NCI-H345 treated with DMSO at 0.1 percent for 48 hours (cell line): ENCODE data around the gene ADCY1.
"Not testable (repeated sequence)": the region's sequence is repeated elsewhere in the genome, so short reads cannot be mapped to it uniquely, and the experiment has no call there.

Source experiments
- DNase-seq: peaks from one replicate; lab custom pipeline; 2025; ENCODE audit not compliant: unreplicated experiment; lab: John Stamatoyannopoulos, UW

The ADCY1 gene

DNA sequence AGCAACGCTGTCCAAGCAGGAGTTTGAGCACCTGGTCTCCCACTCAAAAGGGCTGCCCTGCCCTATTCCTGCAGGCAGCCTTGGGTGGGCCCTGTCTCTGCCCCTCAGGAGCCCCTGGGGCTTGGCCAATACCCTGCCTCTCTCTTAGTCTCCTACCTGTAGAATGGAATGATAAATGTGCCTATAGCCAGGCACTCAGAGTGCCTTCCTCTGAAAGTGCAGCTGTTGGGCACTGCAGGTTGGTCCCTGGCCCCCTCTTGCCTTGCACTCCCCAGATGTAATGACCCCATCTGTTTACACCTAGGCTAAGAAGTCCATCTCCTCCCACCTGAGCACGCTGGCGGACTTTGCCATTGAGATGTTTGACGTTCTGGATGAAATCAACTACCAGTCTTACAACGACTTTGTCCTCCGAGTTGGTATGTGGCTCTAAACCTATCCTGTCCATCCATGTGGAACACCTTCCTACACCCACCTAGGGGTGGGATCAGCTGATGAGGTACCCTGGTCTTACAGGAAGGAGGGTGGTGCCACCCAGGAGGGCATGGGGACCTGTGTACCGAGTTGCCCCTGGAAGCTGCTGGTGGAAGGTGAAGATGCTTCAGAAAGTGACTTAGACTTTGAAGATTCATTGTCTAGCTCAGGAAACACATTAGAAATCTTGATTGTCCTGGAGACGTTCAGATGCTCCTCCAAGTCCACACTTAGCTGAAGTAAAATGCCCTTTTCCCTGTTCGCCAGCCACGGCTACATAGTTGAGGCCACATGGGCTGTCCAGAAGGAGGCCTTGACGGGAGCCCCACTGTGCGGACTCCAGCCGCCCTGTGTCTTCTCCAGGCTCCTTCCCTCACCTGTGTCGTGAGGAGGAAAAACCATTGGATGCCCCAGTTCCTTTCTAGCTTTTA, 134.1 kb downstream of the ADCY1 start:
- no peak for DNase-seq

DNA sequence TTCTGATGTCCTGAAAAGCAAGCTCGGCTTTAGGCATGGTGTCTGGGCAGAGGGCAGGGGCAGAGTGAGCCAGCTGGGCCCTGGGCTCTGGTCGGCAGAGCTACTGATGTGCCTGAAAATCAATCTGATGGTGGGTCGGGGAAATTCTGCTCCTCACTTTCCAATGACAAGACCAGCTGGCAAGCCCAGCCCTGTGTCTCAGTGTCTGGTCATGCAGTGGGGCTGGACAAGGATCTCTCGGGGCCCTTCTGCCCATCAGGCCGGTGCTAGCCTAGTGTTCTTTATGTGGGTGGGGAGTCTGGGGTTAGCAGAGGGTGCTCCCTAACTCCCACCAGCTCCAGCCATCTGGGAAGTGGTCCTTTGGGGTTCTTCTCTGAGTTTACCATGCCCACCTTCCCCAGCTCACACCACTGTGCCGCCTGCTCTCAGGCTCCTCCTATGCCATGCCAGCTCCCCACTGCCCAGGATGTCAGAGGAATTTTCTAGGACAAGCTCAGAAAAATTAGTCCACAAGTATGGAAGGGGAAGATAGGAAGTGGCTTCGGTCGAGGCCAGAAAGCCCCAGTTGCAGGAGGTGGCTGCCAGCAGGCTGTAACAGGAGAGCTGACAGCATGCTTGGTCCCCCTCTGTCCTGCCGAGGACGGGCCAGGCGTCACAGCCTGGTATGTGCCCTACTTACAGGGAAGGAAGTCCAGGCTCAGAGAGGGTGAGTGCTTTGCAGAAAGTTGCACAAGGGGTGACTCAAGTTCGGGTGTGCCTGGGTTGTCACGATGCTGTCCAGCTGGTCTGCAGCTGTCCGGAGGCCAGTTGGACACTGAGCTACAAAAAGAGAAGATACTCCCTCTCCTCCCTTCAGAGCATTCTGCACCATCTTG, 135.2 kb downstream of the ADCY1 start:
- no peak for DNase-seq

DNA sequence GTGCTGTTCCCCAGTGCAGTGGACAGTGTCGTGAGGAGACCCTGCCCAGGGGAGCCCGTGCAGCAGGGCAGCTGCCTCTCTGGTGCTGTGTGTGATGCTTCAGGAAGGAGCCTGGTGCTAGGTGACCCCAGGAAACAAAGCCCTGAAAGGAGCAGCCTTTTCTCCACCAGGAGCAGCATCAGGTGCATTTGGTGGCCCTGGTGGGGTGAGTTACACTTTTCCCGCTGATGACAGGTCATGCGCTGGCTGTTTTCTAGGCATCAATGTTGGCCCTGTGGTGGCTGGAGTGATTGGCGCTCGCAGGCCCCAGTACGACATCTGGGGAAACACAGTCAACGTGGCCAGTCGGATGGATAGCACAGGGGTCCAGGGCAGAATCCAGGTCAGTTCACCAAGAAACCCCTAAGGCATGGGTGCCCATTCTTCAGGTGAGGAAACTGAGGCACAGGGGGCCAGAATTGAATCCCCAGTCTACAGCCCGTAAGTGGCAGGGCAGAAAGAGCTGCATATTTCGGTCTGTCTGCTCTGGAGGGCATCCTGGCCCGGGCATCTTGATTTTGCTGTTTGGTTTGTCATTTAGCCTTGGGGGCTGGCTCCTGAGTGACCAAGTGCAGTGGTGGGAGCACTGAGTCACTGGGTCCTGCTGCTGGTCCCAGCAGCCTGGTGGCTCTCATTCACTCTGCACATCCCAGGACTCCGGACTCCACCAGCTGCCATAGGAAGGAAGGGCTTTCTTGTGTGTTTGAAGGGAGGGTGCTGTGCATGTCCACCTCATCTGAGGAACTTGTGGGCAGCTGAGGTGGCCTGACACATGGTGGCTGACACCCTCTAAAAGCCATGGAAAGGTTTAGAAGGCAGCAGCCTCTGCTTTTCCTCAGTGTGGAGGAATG, 136.3 kb downstream of the ADCY1 start:
- no peak for DNase-seq

DNA sequence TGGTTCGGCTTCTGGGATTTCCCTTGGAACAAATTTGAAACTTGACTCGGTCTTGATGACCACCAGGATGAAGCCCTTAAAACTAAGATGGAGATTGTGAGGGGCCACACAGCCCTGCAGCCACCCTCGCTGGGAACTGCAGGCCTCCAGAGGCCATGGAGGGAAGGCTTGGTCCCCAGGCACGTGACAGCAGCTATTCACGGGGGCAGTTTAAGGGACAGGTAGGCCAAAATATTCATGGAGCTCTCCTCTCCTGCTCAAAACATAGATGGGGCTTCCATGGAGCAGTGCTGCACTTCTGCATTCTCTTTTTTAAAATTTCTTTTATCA, 137.0 kb downstream of the ADCY1 start:
- DNase-seq, result no peak

DNA sequence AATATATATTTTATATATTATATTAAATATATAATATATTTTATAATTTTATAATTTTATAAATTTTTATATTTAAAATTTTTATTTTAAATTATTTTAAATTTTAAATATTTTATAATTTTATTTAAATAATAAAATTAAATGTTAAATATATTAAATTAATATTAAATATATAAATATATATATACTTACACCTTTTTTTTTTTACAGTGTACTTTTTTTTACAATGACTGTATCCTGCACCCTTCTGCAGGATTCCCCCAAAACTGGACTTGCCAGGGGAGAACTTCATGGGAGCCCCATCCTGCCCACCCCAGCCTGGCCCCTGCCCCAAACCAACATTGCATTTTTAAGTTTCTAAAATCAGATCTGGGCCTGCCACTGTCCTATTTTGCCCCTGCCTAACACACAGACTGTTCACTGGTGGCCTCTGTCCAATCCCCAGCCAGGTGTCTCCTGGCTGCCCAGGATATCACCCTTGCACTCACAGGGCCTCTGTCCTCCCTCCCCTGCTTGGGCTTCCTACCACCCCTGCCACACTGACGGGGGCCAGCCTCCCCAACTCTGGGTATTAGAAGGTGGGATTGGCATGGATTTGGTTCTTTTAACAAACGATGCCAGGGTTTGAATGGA, 138.0 kb downstream of the ADCY1 start:
- DNase-seq, result no peak

DNA sequence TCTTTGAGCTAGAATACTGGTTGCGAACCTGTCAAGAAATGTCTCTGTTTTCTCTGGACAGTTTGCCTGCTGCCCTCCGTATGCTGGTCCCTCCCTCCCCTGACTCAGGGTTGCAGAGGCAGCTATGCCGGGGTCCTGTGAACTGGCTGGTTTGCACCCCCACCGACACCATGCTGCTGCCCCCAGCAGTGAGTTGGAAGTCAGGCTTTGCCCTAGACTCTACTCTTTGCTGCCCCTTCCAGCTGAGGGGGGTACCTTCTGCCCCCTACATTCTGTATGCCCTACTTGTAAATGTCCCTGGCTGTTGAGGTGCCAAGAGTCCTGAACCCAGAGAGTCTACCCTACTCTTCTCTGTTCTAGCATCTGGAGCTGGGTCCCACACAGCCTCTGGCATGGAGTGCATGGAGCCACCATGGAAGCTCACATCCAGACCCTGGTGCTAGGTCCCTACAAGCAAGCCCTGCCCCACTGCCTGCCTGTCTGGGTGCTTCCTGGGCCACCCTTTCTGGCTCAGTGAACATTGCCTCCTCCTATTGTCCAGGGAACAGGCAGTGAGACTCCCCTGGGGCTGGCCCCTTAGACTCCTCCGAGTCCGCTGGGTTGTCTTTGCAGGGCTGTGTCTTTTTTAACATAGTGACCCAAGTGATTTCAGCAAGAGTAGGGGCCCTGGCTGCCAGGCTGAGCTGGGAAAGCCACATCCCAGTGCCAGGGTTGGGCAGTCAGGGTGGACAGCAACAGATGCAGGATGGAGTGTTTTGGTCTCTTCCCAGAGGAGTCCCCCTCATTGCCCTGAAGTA, 138.9 kb downstream of the ADCY1 start:
- no peak for DNase-seq

DNA sequence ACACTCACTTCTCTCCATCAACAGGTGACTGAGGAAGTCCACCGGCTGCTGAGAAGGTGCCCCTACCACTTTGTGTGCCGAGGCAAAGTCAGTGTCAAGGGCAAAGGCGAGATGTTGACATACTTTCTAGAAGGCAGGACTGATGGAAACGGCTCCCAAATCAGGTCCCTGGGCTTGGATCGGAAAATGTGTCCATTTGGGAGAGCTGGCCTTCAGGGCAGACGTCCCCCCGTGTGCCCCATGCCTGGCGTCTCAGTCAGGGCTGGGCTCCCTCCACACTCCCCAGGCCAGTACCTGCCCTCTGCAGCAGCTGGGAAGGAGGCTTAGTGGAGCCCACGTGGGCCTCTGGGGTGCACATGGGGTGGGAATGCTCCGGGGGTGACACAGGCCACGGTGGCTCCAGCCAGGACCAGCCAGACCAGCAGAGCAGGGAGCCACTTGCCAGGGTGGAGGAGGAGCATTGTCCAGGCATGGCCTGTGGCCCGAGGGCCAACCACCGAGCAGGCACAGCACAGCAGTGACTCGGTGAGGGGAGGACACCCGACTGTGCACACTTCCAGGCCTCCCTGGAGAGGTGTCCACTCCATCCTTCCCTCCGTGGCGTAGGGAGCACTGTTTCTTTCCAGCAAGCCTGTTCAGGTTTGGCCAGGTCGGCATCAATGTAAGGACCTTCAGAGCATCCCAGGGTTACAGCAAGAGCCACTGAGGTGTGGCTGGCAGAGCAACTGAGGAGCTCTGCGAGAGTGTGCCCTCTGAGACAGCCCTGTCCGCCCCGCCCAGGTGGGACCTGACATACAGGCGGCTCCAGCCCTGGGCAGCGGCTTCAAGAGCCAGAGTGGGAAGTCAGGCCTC, 139.7 kb downstream of the ADCY1 start:
- DNase-seq, result no peak

DNA sequence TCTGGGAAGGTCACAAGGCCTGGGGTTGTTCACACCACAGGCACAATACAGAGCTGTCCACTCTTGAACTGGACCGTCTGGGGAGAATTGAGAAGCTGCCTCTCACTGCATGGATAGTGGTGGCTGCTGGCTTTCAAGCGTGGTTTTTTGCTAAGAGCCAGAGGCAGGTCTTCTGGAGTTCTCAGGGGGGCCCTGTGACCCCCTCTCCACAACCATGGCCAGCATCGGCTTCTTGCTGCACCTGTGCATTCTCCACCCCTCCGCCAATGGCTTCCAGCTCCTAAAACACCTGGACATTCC, 140.3 kb downstream of the ADCY1 start:
- DNase-seq, result no peak

DNA sequence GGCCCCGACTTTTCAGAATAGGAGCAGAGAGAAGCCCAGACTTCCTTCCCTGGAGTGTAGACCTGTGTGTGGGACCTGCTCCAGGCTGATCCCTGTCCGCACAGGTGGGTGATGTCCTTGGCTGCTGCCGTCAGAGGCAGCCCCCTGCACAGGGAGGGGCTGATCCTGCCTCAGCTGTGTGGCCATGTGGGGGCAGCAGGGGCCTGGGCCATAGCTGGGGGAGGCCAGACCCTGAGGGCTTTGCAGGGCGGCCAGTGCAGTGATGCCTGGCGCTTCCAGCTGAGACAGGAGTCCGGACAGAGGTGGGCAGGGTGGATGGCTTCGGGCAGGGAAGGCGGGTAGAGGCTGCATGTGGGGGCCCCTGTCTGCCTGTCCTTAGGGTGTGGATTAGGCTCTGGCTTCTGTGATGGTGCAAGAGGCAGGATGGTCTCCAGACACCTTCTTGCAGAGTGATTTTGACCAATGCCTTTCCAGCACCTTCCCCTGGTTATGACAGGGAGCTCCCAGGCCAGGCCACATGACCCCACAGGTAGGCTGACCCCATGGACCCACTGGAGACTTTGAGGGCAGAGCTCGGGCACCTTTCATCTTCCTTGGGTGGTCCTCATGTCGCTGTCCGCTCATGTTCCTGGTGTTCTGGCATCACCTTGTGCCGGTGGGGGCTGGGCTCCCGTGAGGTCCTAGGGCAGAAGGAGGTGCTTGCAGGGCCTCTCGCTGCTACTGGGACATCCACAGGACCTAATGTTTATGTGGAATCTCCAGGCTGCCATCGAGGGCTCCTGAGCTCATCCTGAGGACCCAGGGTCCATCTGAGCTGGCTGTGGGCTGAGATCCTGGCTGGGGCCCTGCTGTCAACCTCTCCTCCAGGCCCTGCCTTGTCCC, 141.5 kb downstream of the ADCY1 start:
- no peak for DNase-seq

DNA sequence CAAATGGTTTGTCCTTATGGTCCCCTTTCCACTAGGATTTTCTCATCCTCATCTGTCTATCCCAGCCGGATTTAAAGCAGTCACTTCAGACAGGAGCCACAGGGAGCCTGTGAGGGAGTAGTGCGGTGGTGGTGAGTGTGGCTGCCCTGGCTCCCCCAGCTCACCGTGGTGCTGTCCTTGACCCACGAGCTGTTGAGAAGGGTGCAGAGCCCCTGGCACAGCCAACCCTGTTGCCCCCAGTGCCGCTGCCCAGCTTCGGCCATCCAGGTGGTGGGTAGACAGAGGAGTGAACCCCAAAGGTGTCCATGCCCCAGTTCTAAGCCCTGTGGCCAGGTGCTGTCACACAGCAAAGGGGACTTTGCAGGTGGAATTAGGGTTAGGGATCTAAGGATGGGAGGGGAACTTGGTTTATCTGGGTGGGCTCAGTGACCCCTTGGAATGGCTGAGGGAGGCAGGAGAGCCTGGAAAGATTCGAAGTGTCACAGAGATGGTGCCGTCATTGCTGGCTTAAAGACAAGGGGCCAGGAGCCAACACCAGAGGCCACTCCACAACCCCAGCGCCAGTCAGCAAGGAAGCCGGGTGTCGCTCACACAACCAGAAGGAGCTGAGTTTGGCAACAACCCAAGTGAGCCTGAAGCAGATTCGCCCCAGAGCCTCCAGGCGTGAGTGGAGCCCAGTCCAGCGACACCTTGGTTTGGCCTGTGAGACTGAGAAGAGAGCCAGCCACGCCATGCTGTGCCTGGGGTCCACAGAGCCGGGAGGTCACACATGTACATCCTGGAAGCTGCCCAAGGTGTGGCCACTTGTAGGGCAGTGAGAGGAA, 142.4 kb downstream of the ADCY1 start:
- DNase-seq, result no peak

DNA sequence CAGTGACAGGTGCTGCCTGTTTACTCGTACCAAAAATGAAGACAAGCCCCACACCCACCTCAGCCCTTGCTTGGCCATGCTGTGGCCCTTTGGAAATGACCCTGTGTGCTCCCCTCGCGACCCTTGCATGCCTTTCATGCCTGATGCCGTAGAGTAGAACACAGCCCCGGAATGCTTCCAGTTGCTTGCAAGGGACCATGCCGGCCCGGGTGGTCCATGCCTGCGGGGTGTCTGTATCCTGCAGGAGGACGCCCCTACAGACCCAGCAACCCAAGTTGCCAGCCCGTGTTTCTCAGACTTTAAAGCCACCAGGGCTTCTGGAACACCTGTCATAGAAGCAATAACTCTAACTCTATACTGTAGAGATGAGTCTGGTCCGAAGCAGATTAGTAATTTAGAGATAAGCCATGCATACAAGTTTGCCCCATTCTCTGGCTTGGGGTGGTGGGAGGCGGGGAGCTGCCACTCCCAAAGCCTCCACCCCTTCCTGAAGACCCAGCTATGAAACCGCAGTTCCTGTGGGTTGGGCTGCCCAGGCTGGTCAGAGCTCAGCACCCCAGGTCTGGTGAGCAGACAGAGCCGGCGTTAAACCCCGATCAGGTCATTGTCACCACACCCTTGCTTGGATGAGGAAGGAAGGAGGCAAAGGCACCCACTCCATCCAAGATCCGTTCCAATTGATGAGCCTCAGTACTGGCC, 143.5 kb downstream of the ADCY1 start:
- no peak for DNase-seq

DNA sequence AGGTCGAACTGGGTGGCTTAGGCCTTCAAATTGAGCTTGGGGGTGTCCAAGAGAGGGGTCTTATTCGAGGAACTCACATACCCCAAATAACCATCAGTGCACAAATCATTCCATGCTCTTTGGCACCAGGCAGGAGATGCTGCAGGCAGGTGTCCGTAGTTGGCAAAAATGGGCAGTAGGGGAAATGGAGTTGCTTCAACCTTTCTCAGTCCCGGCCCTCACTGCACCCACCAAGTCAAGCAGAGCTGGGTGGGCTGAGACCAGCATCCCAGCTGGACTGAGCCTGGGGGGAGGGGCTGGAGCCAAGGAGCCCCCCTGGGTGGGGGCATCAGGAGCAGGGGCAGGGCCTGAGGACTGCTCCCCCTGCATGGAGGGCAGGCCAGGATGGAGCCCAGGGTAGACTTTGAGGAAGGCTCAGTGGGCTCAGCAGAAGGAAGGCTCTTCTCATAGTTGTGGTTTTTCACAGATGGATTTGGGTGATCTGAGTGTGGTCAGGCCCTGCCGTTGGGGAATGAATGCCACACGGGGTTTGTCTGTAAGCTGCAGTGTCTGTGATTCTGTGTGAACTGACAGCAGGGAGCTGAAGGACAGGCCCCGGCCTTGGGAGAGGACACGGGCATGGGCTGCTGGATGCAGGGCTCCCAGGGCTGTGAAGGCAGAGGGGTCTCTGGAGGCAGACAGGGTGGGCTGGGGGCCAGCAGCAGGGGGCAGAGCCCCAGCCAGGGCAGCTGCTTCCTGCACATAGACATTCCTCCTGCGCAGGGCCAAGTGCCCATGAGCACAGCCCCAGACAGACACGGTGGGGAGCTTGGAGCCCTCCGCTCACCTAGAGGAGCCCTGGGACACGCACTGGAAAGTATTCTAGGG, 144.5 kb downstream of the ADCY1 start:
- DNase-seq, result no peak

DNA sequence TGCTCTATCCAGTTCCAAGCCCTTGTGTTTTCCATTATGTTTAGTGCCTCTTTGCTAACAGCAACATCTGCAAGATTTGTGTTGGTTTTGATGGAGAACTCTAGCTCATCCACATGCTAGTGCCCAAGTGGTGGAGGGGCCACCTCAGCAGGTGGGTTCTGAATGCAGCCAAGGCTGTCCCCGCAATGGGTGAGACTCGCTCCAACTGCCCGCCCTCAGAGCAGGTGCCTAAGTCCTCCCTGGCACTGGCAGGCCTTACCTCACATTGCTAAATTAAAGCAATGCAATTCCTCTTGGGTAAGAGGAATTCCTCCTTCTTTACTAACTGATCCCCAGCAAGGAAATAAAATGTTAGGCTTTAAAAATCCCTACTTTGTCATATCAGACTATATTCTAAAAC, 146.8 kb downstream of the ADCY1 start:
- no peak for DNase-seq

DNA sequence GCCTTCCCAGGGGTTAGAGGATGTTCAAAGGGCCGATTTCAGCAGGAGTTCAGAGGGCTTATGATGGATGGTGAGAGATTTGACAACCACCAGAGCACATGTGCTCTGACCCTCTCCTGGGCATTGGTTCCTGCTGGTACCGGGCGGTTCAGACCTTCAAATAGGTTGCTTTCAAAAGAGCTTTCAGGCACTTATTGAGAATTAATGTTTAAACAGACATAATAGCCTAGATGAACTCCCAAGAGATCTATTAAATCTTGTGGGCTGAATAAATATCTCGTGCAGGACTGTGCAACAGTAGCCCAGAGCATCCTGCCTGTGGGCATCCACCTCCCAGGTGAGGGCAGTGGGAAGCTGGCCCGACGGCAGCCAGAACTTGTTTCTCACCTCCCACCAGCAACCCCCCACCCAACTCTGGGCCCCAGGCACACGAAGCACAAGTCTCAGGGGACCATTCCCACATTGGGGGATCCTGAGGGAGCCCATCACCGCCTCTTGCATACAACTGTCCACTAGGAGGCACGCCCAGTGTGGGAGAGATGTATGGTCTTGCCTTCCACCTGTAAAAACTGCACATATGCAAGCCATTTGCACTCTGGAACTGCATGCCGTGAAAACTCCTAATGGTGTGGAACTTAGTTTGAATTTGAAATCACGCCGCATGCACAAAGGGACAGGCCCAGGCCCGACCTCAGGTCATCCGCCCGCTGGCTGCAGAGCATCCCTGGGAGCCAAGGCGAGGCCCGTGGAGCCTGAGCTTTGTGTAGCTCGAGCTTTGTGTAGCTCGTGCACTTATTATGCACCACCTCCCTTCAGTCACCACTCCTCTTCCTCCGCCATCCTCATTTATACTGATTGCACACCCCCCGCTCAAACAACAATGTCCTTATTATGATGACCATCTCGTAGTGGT, 147.8 kb downstream of the ADCY1 start:
- DNase-seq, result no peak

DNA sequence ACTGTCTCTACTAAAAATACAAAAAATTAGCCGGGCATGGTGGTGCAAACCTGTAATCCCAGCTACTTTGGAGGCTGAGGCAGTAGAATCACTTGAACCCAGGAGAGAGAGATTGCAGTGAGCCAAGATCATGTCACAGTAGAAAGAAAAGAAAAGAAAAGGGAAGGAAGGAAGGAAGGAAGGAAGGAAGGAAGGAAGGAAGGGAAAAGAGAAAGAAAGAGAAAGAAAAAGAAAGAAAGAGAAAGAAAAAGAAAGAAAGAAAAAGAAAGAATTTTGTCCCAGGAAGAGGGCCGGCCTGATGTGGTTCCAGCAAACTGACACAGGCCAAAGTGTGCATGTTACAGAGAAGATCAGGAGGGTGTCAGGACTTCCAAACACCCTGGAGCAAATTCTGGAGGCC, 151.1 kb downstream of the ADCY1 start:
- DNase-seq, result not testable (repeated sequence)
